ENCODE data around the gene TCP11L2. TPM values are rescaled to one million over a fixed set of nuclear protein-coding genes. Genes with fewer than 3 reads are reported as not detected.

The TCP11L2 gene
- total and polyA plus RNA-seq, 2 of the 13 experiments (the other 11 are each of a cell fraction or from before 2014, with no cell fraction given), result 4.6 to 24.1 TPM

- TF ChIP-seq WIZ (CRISPR knock-in tag; IDR thresholded peaks at IDR 0.05) (no peak), HNF4A (CRISPR knock-in tag; IDR thresholded peaks at IDR 0.05) (no peak), MIER3 (CRISPR knock-in tag; IDR thresholded peaks at IDR 0.05; ENCODE audit: borderline replicate concordance) (no peak), MED13 (CRISPR knock-in tag; IDR thresholded peaks at IDR 0.05) (no peak), STAT6 (CRISPR knock-in tag; IDR thresholded peaks at IDR 0.05; ENCODE audit: borderline replicate concordance) (no peak), ZHX2 (IDR thresholded peaks at IDR 0.05; ENCODE audit: low read depth) (no peak), ZHX2 (CRISPR knock-in tag; IDR thresholded peaks at IDR 0.05; ENCODE audit: borderline replicate concordance) (no peak), MAFF (IDR thresholded peaks at IDR 0.05; ENCODE audit: low read depth, low read length) (no peak), IKZF1 (IDR thresholded peaks at IDR 0.05) (no peak), GRHL1 (CRISPR knock-in tag; conservative IDR thresholded peaks at IDR 0.05) (no peak), FOXM1 (CRISPR knock-in tag; IDR thresholded peaks at IDR 0.05) (no peak), NPAS2 (CRISPR knock-in tag; IDR thresholded peaks at IDR 0.05; ENCODE audit: borderline replicate concordance) (no peak), NAIF1 (CRISPR knock-in tag; IDR thresholded peaks at IDR 0.05; ENCODE audit: borderline replicate concordance) (no peak), ZBTB38 (CRISPR knock-in tag; IDR thresholded peaks at IDR 0.05) (no peak), ZNF468 (CRISPR knock-in tag; IDR thresholded peaks at IDR 0.05) (no peak), GATAD2A (CRISPR knock-in tag; IDR thresholded peaks at IDR 0.05) (peak; percentile 38; the same call in 1 of the 2 replicates), ELF1 (CRISPR knock-in tag; IDR thresholded peaks at IDR 0.05) (no peak), ZNF335 (CRISPR knock-in tag; IDR thresholded peaks at IDR 0.05) (no peak)
- TF ChIP-seq, protein P1, sequence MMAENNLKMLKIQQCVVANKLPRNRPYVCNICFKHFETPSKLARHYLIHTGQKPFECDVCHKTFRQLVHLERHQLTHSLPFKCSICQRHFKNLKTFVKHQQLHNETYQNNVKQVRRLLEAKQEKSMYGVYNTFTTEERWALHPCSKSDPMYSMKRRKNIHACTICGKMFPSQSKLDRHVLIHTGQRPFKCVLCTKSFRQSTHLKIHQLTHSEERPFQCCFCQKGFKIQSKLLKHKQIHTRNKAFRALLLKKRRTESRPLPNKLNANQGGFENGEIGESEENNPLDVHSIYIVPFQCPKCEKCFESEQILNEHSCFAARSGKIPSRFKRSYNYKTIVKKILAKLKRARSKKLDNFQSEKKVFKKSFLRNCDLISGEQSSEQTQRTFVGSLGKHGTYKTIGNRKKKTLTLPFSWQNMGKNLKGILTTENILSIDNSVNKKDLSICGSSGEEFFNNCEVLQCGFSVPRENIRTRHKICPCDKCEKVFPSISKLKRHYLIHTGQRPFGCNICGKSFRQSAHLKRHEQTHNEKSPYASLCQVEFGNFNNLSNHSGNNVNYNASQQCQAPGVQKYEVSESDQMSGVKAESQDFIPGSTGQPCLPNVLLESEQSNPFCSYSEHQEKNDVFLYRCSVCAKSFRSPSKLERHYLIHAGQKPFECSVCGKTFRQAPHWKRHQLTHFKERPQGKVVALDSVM (CRISPR knock-in tag; IDR thresholded peaks at IDR 0.05), result no peak
Measured at GRCh38 chr12:106281056-106281782, 21.3 kb upstream of the TCP11L2 start (continued).
